Stimulated activated CD4-positive, alpha-beta T cell treated with anti-CD3 and anti-CD28 coated beads, TNF-alpha, amount 100 ng/mL, for 48 hours (primary cell): ENCODE measurements around the gene PTPRM.

Experiments
- DNase-seq, 3 donors: peaks; one replicate each; pipeline ENCODE4 v3.0.0-alpha.2; 2020; ENCODE audit warnings: low read depth in 3 of 3

Gene PTPRM

DNA sequence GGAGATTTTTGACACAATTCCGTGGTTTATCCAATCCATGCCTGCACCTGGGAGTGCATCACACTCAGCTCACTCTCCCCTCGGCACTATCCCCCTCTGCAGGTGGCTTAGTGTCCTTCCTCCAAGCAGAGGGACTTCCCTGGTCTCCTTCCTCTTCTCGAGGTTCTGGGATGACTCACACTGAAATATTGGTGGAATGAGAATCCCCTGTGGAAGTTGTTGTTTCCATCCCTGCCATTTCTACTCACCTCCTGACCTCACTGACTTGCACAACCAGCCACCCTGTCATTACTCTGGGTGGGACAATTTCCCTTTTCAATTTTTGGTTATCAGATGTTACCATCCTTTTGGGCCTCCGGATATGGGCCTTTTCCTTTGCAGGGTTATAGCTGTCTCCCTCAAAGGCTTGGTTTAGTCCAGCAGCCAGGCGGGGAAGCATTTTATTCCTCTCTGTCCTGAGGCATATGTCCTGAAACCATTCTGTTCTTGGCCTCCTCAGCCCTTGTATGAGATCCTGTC lies 59.9 kb downstream of the PTPRM start:
- no peak for DNase-seq

DNA sequence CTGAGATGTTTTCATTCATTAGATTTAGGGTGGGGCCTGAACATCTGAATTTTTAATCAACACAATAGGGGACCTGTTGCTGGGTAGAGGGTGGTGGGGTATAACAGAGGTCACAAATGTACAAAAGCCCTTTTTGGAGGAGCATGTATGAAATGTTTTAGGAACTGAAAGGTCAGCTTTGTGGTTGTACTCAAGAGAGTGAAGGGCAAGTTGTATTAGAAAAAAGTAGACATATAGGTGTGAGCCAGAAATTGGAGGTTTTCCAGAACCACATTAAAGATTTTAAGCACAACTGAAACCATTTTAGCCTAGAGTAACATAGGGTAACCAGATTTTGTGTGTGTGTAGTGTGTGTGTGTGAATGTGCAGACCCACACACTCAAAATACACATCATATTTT lies 62.3 kb downstream of the PTPRM start:
- no peak for DNase-seq

DNA sequence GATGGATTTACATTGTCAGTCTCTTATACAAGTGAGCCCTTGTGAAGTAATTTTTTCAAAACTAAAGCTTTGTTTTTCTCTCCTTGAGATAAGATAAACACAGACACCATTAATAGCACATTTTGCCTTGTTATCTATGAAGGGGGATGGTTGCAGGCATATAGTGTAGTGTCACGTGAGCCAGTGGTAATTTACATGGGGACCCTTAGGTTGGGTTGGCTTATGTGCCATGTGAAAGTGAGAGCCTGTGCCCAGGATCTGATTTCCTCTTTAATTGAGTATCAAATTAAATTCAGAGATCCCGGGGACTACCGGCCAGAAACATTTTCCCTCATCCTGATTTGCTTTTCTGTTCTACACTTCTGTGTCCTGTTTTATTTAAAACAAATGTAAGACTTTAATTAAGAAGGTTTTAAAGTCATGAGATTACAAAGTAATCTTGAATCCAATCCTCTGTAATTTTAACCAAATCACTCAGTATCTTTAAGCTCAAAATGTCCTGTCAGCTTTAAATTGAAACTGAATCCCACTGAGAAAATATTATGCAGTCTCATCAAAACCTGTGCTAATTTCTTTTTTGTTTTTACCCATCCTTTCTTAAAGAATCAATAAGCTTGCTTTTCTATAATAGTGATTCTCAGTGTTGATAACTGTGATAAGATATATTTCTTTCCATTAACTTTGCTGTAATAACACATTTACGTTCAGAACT lies 63.8 kb downstream of the PTPRM start:
- no peak for DNase-seq

DNA sequence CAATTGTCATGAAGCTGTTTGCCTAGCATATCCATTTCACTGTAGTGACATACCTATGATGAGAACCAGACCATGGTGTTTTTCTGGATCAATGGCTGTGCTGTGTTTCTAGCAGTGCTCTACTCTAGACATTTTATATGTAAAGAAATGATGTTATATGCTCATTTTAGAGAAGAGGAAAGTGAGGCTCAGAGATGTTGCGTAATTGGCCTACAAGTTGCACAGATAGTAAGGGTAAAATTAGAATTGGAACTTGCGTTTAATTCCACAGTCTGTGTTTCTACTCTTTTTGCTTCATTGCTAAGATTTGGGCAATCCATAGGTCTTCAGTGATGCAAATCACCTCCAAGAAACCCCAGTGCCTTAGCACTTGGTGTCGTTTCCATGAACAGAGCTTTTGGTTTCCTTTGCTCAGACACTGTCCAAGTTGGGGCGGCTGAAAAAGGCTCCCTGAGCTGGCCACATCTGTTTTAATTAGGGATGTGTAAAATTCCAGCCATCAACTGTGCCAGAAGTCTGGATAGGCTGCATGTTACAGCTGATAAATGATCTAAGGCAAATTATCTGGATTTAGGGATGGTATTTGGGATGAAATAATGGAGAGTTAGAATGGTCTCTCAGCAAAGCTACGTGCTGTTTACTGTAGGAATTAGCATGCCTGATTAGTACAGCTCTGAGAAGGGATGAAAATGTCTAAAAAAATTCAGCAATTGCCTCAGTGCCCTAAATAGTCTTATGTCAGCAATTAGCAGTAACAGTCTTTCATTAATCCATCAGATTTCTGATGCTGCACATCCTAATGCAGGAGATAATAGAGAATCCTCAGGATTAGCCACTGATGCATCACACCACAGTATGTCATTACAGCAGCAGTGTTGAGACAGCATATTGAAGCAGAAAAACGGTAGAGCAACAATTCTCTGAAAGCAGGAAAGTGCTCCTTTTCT lies 65.3 kb downstream of the PTPRM start:
- no peak for DNase-seq

DNA sequence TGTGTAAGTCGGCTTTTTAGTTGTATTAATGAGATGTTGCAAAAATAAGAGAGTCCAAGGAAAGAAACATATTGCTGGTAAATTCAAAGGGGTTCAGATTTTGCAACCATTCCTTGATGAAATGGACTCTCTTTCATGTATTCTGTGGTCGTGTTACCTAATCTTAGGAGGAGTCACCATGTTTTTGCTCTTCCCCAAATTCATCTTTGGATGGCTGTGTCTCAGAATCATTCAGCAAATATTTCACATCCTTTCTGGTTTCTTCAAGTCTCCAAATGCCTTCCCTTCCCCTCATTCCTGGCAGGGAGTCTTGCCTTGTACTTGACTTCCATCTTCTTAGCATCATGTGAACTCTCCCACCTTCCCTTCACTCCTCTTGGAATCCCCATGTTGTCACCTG lies 66.1 kb downstream of the PTPRM start:
- no peak for DNase-seq

DNA sequence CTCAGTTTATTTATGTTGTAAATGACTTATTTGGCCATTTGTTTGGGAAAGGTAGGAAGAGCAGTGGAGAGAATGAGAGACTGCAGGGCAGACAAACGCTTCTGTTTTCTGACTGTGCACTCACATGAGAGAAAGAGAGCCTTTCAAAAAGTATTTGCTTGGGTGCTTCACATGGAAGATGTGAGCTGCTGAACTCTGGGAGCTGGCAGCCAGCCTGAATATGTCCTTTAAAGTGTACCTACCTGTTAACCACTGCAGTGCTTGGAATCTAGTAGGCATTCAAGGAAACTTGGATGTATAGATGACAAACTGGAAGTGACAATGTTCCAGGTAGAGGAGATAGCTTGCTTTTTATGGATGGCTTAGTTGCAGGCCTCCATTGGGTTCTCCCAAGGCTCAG lies 68.8 kb downstream of the PTPRM start:
- no peak for DNase-seq

DNA sequence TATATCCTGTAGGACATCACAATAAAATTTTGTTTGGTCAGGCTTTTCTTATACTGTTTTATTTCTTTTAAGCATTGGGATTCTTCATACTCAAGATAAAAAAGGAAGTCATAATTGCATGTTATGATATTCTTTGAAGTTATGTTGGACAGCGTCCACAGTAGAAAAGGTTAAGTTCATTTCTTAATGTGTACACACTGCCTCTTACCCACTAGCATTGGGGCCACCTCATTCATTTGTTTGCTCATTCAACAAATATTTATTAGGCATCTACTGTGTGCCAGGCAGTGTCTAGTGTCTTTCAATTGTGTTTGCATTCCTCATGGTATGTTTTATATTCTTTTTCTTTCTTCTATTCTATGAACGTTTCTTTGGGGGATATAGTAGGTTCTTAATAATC lies 70.2 kb downstream of the PTPRM start:
- no peak for DNase-seq

DNA sequence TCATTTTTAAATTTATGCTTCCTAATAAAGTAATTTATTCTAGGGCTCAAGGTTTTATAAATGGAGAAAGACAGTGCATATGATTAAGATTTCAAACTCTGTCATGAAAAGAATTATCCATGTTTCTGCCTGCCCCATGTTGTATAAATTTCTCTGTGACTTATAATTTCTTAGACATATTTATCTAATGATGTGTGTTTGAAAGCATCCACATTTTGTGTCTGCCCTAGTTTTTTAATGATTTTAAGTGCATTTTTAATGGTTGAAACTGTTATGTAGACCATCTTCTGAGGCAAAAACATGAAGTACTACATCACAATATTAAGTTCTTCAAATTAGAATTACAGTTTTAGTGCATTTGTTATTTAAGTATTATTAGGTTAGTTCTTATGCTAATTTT lies 71.2 kb downstream of the PTPRM start:
- DNase-seq: no peak

DNA sequence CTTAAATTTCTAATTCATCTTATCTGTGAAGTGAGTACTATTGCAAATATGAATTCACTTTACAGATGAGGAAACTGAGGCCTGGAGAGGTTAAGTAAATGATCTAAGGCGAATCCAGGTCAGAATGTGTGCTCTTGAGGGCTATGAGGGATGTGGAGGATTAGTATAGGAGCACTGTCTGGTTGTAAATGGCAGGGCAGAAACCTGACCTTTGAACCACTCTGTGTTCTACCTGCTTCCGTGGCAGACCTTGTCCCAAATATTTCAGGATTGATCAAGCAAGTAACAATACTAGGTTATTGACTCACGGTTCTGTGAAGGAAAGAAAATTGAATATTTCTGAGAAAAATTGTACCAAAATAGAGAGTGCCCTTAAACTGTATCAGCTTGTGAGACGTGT lies 74.7 kb downstream of the PTPRM start:
- DNase-seq: no peak

DNA sequence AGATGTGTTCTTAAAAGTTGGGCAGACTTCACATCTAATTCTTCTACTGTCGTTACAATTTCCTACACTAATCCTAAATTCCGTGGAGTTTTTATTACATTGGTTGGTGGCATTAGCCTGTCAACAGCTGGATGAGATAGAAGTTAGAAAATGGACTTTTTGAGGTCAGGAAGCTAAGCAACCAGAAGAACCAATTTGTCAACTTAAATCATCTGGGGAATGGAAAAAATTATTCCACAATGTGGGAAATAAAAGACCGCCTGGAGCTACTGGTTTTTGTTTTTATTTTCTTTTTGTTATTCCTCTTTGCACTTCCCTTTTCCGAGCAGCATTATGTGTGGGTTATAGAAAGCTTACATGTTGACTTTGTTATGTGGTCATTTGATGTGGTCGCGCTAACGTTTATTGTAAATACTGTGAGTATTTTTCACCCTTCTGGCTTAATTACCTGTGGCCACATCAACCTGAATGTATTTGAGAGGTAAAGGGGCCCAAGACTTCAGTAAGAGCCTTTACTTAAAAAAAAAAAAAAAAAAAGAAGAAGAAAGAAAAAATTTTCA lies 75.3 kb downstream of the PTPRM start:
- no peak for DNase-seq

DNA sequence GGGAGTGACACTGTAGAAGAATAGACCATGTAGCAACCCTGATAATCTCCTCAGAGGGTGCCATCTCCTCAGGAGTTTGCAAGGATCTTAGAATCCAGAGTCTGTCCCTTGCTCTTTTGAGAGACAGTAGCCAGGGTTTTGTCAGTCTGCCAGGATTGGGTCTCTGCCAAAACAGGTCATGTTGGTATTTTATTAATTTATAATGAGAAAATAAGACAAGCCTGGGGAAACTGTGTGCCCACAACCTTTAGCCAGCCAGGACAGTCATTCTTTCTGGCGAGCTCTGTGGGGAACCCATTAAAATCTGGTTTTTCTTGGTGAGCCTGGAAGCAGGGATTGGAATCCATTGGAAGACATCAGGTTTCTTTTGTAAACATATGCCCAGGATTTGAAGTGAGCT lies 78.6 kb downstream of the PTPRM start:
- DNase-seq: no peak

DNA sequence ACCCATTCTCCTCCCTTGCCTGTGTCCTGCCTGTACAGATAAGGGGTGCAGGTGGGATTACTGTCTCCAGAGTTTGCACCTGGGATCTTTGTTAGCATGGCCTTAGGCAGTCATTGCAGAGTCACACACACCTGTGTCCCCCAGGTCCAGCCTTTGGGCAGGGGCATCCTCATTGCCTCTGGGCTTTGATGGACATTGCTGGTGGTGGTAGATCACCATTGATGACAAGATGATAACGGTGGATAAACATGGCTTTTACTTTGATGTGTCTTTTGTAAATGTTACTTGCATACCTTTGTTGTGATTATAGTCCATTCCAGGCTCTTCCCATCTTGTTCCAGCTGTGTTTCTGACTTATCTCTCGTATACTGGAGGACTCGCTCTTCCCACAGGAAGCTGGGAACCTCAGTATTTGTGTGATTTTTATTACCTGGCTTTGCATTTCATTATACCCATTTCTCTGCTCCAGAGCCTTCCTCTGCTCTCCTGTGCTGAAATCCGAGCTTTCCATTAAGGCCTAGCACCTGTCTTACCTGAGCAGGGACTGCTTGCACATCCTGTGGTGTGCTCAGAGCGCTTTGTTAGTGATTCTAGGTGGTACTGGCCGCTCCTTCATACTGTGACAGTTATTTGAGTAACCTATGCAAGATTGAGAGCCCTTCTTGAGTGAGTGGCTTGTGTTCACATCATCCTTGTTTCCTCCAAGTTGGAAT lies 79.2 kb downstream of the PTPRM start:
- DNase-seq: no peak

DNA sequence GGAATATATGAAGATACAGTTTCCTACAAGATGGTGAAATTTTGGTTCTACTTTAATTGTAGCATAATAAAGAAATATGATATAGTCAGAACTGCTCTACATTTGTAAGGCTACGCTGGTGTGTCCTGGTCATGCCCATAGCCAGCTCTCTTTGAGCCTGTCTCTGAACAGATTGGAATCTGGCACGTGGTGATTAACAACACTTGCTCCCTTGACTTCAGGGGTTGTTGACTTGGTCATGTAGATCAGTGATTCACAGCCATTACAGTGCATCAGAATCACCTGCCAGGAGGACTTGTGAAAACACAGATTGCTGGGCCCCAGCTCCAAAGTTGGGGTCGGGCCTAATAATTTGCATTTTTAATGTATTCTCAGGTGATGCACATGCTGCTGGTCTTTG lies 80.4 kb downstream of the PTPRM start:
- DNase-seq: no peak

DNA sequence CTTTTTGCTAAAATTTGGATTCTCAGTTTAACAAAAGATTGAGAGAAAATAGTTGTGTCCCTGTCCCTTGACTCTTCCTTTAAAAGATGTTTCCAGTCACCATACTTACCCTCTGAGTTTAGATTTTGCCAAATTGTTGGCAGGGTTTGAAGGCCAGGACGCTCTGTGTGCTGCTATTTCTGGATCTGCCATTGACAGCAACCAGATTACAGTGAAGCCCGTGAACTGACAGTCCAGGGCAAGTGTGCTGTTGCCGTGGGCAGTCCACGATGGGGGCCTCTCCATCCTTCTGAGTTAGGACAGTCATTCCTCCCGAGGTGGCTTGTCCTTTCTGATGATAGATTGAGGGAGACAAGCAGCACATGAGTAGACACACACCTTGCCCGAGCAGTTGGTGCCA lies 89.9 kb downstream of the PTPRM start:
- no peak for DNase-seq

DNA sequence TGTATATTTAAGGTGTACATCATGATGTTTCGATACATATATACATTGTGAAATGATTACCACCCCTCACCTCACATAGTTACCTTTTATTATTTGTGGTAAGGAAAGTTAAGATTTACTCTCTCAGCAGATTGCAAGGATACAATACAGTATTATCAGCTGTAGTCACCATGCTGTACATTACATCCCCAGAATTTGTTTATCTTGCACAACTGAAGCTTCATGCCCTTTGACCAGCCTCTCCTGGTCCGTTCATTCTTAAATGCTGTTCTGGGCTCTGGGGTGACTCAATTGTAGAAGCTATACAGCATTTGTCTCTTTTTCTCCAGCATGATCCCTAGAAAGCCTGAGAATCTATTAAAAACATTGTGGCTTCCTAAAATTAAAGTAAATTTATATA lies 90.8 kb downstream of the PTPRM start:
- DNase-seq: no peak

DNA sequence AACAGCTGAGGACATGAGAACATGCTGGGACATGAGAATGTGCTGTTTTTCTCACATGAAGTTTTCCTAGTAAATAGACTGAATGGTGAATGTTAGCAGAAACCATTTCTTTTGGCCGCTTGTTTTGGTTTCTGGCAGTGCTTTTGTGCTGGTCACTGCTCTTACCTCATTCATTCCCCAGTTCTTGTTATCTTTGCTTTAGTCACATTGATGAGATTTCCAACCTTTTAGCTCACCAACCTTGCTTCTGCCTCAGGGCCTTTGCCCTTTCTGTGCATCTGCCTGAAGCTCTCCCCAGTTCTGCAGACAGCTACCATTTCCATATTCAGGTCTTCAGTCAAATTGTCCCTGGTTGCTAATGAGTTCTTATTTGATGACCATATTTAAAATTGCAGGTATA lies 91.6 kb downstream of the PTPRM start:
- no peak for DNase-seq

DNA sequence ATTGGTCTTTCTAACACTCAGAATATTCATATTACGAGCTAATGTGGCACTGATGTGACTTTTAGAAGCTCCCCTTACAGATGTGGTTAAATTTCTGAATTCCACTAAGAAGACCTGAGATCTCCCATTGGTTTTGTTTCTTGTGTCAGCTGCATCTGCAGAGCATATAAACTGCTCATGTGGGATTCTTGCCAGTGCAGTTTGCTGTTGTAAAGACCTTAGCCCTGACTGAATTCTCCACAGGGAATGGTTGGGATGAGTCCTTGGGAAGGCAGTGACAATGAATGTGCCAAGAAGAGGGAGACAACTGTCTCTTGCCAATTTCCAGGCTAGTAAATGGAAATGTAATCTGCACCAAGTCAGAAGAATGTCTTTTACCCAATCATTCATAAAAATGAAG lies 94.1 kb downstream of the PTPRM start:
- no peak for DNase-seq

DNA sequence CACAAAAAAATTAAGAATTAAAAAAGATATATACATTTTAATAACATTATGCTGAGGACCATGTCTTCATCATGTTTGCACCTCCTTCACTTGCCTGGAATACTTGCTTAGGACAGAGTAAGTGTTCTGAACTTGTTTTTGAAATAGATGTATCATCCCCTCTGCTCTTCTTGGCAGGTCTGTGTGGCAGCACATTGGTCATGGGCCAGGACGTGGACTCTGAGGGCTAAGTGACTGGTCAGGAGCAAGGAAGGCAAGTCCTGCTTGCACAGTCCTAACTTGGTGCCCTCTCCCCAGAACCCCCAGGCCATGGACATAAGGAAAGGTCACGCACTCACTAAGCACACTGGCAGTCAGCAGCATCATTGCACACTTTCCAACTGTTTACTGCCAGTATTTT lies 95.8 kb downstream of the PTPRM start:
- DNase-seq: no peak

DNA sequence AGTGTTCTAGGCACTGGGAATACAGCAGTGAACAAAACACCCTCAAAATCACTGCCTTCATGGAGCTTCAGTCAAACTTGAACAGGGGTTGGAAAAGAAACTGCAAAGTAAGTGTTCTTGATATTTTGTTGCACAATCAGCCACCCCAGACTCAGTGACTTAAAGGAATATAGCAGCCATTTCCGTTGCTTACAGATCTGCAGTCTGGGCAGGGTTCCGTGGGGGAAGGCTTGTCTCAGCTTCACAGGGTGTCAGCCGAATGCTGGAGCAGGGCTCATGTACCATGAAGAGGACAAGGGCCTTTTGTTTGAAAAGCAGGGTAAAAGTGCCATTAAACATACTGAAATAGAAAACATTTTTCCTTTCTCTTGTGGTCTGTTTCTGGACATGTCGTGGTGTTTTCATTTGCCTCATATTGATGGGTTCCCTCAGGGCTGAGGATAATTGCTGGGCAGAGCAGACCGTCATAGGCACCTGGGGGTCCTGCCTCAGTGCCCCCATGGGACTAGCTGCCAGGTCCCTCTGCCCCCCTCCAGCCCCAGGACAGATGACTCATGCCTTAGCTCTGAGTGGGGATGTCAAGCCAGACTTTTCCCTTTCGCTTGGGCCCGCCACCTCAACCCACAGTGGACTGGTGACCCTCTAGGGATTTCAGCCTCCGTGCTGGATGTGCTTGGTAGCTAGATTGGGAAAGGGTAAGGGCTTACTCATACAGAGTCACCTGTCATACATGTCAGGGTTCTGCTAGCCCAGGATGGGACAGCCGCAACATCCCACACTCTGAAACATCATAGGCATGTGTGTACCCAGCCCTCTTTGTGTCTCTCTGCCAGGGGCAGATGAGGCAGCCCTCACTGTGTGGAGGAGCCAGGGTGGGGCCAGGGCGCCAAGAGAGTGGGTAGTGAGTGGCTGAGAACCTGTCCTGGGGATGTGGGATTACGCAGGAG lies 96.5 kb downstream of the PTPRM start:
- DNase-seq: no peak

DNA sequence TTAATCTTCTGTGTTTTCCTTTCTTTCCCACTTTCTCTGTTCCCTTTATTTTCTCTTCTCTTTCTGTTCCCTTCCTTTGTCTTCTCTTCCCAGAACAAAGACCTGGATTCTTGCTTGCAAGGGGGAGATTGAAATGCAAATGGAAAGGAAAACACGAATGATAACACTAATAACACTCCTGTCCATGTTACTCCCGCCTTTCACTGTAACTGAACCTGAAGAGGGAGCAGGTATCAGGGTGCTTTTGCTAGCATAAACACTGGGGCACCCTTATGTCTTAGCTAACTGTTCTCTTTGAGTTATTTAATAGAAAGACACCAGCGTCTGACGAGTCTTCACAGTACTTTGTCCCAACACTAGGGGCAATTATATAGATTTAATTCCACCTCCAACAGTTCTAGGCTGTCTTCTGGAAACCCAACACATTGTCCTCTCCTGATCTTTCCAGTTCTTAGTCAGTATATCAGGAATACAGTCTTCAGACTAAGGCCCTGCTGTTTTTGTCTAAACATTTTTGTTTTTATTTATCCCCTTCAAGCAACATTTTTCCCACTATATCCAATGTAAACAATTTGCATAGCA lies 99.2 kb downstream of the PTPRM start:
- DNase-seq: no peak

DNA sequence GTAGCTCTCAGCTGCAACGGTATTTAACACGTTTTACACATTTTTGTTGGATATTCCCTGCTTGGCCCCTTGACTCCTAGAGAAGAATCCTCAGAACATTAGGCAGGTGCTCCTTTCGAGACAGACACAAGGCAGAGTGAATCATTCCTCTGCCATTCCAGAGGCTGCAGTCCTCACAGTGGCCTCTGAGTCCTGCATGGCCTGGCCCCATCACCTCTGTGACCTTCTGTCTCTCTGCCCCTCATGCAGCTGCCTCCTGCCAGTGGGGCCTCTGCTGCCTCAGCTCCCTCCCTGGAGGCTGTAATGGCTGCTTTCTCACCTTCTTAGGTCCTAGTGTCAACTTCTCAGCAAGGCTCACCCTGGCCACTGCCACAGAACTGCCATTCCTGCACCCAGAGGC lies 101.3 kb downstream of the PTPRM start:
- DNase-seq: no peak
